22Rv1 (cell line): ENCODE data around the gene SLC22A5.
"Not testable (repeated sequence)": the region's sequence is repeated elsewhere in the genome, so short reads cannot be mapped to it uniquely, and the experiment has no call there.

Experiments
- H3K27ac ChIP-seq: fragments of 450-650 bp; 2 replicates; pipeline ENCODE4 v1.5.1; 2017
- ZFX ChIP-seq: fragments of 450-650 bp; IDR thresholded peaks from 2 replicates; pipeline ENCODE4 v1.6.1; 2017; ENCODE audit warnings: antibody characterized with exemption, borderline replicate concordance
- TF ChIP-seq, protein P1 (sequence below): fragments of 450-650 bp; IDR thresholded peaks from 2 replicates; pipeline ENCODE4 v1.5.1; 2017; ENCODE audit warnings: mild to moderate bottlenecking

Gene SLC22A5

DNA sequence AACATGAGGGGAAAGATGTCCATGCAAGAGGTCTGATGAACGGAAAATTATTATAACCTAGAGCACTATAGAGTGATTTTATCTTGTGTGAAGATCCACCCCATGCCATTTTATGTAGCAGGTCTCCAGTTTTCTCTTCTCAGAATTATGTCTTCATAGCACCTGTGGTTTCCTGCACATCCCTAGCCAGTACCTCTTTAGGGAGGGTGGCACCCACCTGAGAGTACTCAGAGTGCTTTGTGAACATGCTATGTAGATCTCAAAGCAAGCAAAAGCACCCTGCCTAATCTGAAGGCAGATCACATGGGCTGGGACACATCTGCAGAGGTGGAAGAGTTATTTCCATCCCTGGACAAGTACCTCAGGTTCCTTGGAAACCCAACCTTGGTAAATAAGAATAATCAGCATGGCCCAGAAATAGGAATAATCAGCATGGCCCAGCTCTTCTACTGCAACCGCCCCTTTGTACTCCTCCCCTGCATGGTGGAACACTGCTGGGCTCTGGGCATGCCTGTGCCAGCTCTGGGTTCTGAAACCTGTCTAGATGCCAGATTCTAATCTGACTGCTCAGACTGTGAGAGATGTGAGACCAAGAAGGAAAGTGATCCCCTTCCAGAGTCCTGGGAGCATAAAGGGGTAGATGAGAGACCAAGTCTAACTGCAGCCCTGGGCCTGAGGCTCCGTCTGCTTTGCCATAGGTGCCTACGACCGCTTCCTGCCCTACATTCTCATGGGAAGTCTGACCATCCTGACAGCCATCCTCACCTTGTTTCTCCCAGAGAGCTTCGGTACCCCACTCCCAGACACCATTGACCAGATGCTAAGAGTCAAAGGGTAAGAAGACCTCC lies 23.7 kb downstream of the SLC22A5 start:
- TF ChIP-seq, protein P1, sequence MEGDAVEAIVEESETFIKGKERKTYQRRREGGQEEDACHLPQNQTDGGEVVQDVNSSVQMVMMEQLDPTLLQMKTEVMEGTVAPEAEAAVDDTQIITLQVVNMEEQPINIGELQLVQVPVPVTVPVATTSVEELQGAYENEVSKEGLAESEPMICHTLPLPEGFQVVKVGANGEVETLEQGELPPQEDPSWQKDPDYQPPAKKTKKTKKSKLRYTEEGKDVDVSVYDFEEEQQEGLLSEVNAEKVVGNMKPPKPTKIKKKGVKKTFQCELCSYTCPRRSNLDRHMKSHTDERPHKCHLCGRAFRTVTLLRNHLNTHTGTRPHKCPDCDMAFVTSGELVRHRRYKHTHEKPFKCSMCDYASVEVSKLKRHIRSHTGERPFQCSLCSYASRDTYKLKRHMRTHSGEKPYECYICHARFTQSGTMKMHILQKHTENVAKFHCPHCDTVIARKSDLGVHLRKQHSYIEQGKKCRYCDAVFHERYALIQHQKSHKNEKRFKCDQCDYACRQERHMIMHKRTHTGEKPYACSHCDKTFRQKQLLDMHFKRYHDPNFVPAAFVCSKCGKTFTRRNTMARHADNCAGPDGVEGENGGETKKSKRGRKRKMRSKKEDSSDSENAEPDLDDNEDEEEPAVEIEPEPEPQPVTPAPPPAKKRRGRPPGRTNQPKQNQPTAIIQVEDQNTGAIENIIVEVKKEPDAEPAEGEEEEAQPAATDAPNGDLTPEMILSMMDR = no peak
- no peak for TF ChIP-seq ZFX

DNA sequence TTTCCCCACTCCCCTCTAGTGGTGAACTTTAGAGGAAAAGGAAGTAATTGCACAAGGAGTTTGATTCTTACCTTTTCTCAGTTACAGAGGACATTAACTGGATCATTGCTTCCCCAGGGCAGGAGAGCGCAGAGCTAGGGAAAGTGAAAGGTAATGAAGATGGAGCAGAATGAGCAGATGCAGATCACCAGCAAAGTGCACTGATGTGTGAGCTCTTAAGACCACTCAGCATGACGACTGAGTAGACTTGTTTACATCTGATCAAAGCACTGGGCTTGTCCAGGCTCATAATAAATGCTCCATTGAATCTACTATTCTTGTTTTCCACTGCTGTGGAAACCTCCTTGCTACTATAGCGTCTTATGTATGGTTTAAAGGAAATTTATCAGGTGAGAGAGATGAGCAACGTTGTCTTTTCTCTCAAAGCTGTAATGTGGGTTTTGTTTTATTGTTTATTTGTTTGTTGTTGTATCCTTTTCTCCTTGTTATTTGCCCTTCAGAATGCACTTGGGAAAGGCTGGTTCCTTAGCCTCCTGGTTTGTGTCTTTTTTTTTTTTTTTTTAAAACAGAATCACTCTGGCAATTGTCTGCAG lies 25.3 kb downstream of the SLC22A5 start:
- no peak overlapping the region for H3K27ac ChIP-seq
- TF ChIP-seq ZFX = no peak
- TF ChIP-seq, protein P1 = no peak

More for the DNA sequence above, 23.7 kb downstream of the SLC22A5 start:
- H3K27ac ChIP-seq = no peak overlapping the region

- H3K27ac ChIP-seq = no peak overlapping the region
- no peak for TF ChIP-seq ZFX
- TF ChIP-seq, protein P1 = no peak
Observed at GRCh38 chr5:132396589-132397031, 27.1 kb downstream of the SLC22A5 start.

- no peak for TF ChIP-seq ZFX
- H3K27ac ChIP-seq = no peak overlapping the region
Observed at GRCh38 chr5:132397224-132397623, 27.7 kb downstream of the SLC22A5 start.

DNA sequence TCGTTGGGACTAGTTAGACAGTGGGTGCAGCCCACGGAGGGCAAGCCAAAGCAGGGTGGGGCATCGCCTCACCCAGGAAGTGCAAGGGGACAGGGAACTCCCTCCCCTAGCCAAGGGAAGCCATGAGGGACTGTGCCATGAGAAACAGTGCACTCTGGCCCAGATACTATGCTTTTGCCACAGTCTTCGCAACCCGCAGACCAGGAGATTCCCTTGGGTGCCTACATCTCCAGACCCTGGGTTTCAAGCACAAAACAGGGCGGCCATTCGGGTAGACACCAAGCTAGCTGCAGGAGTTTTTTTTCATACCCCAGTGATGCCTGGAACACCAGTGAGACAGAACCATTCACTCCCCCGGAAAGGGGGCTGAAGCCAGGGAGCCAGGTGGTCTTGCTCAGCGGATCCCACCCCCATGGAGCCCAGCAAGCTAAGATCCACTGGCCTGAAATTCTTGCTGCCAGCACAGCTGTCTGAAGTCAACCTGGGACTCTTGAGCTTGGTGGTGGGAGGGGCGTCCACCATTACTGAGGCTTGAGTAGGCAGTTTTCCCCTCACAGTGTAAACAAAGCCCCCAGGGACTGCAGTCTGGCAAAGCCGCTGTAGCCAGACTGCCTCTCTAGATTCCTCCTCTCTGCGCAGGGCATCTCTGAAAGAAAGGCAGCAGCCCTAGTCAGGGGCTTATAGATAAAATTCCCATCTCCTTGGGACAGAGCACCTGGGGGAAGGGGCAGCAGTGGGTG lies 28.6 kb downstream of the SLC22A5 start:
- not testable (repeated sequence) for H3K27ac ChIP-seq

- not testable (repeated sequence) for H3K27ac ChIP-seq
Observed at GRCh38 chr5:132404041-132404440, 34.5 kb downstream of the SLC22A5 start.

DNA sequence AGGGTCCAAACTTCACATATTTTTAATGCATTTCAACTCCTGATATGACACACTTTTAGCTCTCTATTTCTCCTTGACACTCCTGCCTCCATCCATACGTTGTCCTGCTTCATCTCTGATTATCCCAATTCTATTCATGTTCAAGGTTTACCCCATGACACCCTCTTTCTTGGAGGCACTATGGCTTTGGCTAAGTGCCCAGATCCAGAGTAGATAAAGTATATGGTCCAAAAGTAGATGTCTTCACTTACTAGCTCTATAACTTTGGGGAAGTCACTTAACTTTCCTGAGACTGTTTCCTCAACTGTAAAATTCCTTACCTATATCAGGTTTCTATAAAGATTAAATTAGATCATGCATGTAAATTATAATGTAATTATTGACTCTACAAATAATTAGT lies 36.1 kb downstream of the SLC22A5 start:
- TF ChIP-seq, protein P1 = no peak
- no peak for TF ChIP-seq ZFX
- no peak overlapping the region for H3K27ac ChIP-seq

DNA sequence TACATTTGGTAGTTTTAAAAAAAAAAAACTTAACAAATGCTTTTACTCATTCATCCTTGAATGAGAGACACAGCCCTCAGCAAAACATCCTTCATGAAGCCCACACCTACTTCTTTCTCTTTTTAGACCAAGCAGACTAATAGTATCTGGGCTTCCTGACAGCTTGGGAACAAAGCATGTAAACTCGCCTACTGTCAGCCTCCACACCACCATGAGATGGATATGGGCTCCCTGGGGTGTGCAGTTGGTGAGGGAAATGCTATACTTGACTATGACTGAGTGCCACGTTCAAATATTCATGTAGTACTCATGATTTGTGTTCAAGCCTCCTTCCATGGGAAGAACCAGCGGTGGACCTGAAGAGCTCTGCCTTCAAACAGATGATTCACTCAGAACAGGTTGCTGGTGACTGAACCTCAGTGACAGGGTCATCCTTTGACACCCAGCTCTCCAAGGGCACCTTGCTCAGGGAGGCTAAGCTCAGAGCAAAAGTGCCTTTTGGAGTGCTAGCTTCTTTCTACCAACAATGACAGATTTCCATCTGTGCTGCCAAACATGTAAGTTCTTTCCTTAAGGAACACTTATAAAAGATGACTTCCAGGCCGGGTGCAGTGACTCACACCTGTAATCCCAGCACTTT lies 36.8 kb downstream of the SLC22A5 start:
- H3K27ac ChIP-seq = no peak overlapping the region
- no peak for TF ChIP-seq ZFX
- TF ChIP-seq, protein P1 = no peak
